ENCODE measurements around the gene PTPRD. TPM values are rescaled to one million over a fixed set of nuclear protein-coding genes. Genes with fewer than 3 reads are reported as not detected.

Gene PTPRD
- total RNA-seq, 1 experiment from 2014 or later = 0.02 TPM

DNA sequence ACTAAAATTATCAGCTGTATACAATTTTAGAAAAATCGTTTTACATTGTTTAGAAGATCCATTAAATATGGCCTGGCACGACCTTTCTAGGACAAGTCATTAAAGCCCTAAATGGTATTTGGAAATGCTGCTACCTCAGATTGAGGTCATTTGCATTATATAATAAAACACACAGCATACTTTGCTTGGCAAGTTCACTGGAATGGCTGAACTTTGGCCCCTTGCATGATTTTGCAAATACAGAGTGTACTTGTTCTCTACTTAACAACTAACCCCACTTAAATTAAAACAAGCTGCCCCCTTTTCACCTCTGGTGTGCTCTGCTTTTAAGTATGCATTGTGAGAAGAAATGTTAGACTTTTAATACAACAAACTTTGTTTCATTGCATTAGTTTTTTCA lies 860.1 kb downstream of the PTPRD start:
- ATAC-seq (no peak), DNase-seq (ENCODE audit: low read depth, low spot score) (no peak)
- intact Hi-C loops (cut with micrococcal nuclease) = no loop called here
- peaks cover 11 to 29% of the 10 kb centered on the region in 2 experiments; a peak in 2 of 4 replicates for H3K9me3 ChIP-seq (ENCODE audit: control insufficient read depth in 1 of 2, insufficient read depth in 1 of 2, low read depth in 1 of 2, low read length in 2 of 2)
- no peaks in the 10 kb centered on the region for H3K36me3 ChIP-seq (ENCODE audit: control insufficient read depth in 1 of 2, insufficient read depth in 2 of 2, low read length in 2 of 2)
- no peaks in the 10 kb centered on the region for H3K9me2 ChIP-seq (ENCODE audit: insufficient read depth)
- no peak overlapping the region for H3K27ac ChIP-seq (ENCODE audit: low read depth, low read length)
- H2AFZ ChIP-seq (ENCODE audit: low read depth, low read length, poor library complexity, severe bottlenecking) = no peak overlapping the region
- ChIA-PET POLR2A (no interaction called here), RAD21 (ENCODE audit: low non-redundant PET in 1 of 2, low total read pairs in 2 of 2, uncharacterized antibody in 2 of 2, unreplicated experiment in 2 of 2) (no interaction called here), CTCF (no interaction called here)
- H3K4me1 ChIP-seq (ENCODE audit: control insufficient read depth in 1 of 2, insufficient read depth in 2 of 2, low read length in 2 of 2) = no peaks in the 10 kb centered on the region
- H3K4me3 ChIP-seq (replicated peaks in 1 of 2; ENCODE audit: low read depth in 1 of 2, low read length in 2 of 2) = no peak overlapping the region
- H3K27me3 ChIP-seq (ENCODE audit: insufficient read depth, low read length) = no peaks in the 10 kb centered on the region
- H3K79me2 ChIP-seq (ENCODE audit: insufficient read depth, low read length) = no peaks in the 10 kb centered on the region
- no peak overlapping the region for H3K4me2 ChIP-seq (ENCODE audit: low read length)
- H4K20me1 ChIP-seq (ENCODE audit: insufficient read depth) = no peaks in the 10 kb centered on the region
- BruUV-seq (replicated peaks) = no TSS peak
- TF ChIP-seq POLR2AphosphoS5 (IDR thresholded peaks at IDR 0.05; ENCODE audit: low read depth, low read length) (no peak), SRF (IDR thresholded peaks at IDR 0.05; ENCODE audit: low read depth) (no peak), CBX3 (IDR thresholded peaks at IDR 0.05; ENCODE audit: low read depth) (no peak), EZH2phosphoT487 (IDR thresholded peaks at IDR 0.05; ENCODE audit: borderline replicate concordance) (no peak), CEBPB (IDR thresholded peaks at IDR 0.05; ENCODE audit: low read depth) (no peak), SP1 (IDR thresholded peaks at IDR 0.05; ENCODE audit: low read depth) (no peak), EGR1 (IDR thresholded peaks at IDR 0.05; ENCODE audit: low read depth) (no peak)
- TF ChIP-seq, protein P1, sequence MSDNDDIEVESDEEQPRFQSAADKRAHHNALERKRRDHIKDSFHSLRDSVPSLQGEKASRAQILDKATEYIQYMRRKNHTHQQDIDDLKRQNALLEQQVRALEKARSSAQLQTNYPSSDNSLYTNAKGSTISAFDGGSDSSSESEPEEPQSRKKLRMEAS (IDR thresholded peaks at IDR 0.05) = no peak
- no peak overlapping the region for H3K9ac ChIP-seq (ENCODE audit: low read length)

DNA sequence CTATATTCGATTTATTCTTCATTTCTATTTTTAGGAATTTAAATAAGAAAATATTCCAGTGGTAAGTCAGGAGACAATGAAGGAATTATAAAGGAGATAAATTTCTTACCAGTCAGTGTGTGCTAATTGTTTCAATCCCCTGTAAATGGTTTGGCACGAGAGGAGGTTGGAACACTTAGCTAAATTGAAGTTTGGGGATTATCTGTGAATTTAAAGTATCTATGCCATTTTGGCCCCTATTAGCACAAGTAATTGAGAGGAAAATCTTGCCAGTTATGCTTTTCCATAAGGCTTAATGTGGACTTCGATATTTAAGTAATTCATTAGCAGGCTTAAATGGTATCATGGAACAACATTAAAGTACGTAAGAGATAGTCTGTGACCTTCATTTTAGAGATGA lies 860.8 kb downstream of the PTPRD start:
- no peaks in the 10 kb centered on the region for H3K9me2 ChIP-seq (ENCODE audit: insufficient read depth)
- no peak overlapping the region for H2AFZ ChIP-seq (ENCODE audit: low read depth, low read length, poor library complexity, severe bottlenecking)
- ATAC-seq (no peak), DNase-seq (ENCODE audit: low read depth, low spot score) (no peak)
- H3K4me2 ChIP-seq (ENCODE audit: low read length) = no peak overlapping the region
- no peak overlapping the region for H3K4me3 ChIP-seq (replicated peaks in 1 of 2; ENCODE audit: low read depth in 1 of 2, low read length in 2 of 2)
- RAD21 ChIA-PET (ENCODE audit: low non-redundant PET in 1 of 2, low total read pairs in 2 of 2, uncharacterized antibody in 2 of 2, unreplicated experiment in 2 of 2) = no interaction called here
- H4K20me1 ChIP-seq (ENCODE audit: insufficient read depth) = no peaks in the 10 kb centered on the region
- H3K9me3 ChIP-seq (ENCODE audit: control insufficient read depth in 1 of 2, insufficient read depth in 1 of 2, low read depth in 1 of 2, low read length in 2 of 2) = peaks cover 11 to 29% of the 10 kb centered on the region in 2 experiments; a peak in 2 of 4 replicates
- no peaks in the 10 kb centered on the region for H3K36me3 ChIP-seq (ENCODE audit: control insufficient read depth in 1 of 2, insufficient read depth in 2 of 2, low read length in 2 of 2)
- H3K27ac ChIP-seq (ENCODE audit: low read depth, low read length) = no peak overlapping the region
- BruUV-seq (replicated peaks) = no TSS peak
- H3K9ac ChIP-seq (ENCODE audit: low read length) = no peak overlapping the region
- intact Hi-C loops (cut with micrococcal nuclease) = no loop called here
- H3K27me3 ChIP-seq (ENCODE audit: insufficient read depth, low read length) = no peaks in the 10 kb centered on the region
- H3K4me1 ChIP-seq (ENCODE audit: control insufficient read depth in 1 of 2, insufficient read depth in 2 of 2, low read length in 2 of 2) = no peaks in the 10 kb centered on the region
- POLR2A ChIA-PET = no interaction called here
- TF ChIP-seq RAD21 (IDR thresholded peaks at IDR 0.05; ENCODE audit: low read depth) (no peak), ZBTB33 (IDR thresholded peaks at IDR 0.05; ENCODE audit: extremely low read depth, insufficient replicate concordance, low read length) (no peak), EZH2phosphoT487 (IDR thresholded peaks at IDR 0.05; ENCODE audit: borderline replicate concordance) (no peak), SIN3A (IDR thresholded peaks at IDR 0.05; ENCODE audit: low read depth) (no peak), YY1 (IDR thresholded peaks at IDR 0.05; ENCODE audit: extremely low read depth, insufficient replicate concordance, low read depth, low read length) (no peak), POLR2AphosphoS5 (IDR thresholded peaks at IDR 0.05; ENCODE audit: low read depth, low read length) (no peak), CEBPB (IDR thresholded peaks at IDR 0.05; ENCODE audit: low read depth) (no peak), FOSL1 (IDR thresholded peaks at IDR 0.05; ENCODE audit: low read depth) (no peak), CBX3 (IDR thresholded peaks at IDR 0.05; ENCODE audit: low read depth) (no peak), EZH2 (IDR thresholded peaks at IDR 0.05) (no peak)
- TF ChIP-seq, protein P1 (IDR thresholded peaks at IDR 0.05) = no peak
- CTCF ChIA-PET = no interaction called here
- H3K79me2 ChIP-seq (ENCODE audit: insufficient read depth, low read length) = no peaks in the 10 kb centered on the region
